ENCODE results near the gene ENO1.

The ENO1 gene

DNA sequence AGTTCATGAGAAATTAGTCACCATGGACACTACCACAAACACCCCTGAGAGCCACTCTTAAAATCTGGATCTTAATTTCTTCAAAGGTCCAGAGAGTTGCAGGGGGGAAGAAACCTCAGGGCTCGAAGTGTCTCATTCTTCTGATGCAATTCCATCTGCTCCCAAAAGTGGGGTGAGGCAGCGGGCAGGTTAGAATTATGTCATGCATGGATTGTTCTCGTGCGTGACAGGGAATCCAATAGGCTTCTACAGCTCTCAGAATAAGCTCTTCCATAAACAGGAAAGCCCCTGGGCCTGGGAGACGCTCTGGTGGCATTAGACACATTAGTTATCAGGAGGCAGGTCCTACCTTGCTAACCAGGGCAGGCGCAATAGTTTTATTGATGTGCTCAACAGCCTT, 8.4 kb downstream of the ENO1 start:
- DNase-seq = no peak

DNA sequence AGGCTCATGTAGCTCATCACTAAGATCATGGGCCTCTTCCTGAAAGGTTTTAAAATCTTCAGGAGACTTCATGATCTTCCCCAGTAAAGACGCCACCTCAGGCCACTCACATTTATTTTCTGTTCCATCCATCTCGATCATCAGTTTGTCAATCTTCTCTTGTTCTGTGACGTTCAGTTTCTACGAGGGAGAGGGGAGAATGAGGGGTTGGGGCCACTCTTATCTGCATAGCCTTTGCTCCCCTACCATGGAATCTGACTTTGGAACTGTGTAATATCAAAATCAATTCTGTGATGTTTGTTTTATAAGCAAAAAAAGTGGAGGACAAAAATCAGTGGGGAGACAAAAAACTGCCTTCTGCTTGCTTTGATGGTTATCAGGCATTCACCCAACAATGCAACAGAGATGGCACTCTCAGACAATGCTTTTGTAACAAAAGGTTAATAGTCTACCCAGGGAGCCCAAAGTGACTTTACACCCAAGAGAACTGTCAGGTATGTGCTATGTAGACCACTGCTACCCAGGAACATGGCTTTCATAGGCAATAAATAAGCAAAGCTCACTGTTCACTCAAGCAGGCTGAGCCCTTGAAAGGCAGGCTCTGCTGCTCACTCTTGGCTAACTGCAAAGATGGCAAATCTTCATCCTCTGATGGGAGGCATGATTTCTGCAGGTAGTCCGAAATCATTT, 10.5 kb downstream of the ENO1 start:
- no peak for DNase-seq

DNA sequence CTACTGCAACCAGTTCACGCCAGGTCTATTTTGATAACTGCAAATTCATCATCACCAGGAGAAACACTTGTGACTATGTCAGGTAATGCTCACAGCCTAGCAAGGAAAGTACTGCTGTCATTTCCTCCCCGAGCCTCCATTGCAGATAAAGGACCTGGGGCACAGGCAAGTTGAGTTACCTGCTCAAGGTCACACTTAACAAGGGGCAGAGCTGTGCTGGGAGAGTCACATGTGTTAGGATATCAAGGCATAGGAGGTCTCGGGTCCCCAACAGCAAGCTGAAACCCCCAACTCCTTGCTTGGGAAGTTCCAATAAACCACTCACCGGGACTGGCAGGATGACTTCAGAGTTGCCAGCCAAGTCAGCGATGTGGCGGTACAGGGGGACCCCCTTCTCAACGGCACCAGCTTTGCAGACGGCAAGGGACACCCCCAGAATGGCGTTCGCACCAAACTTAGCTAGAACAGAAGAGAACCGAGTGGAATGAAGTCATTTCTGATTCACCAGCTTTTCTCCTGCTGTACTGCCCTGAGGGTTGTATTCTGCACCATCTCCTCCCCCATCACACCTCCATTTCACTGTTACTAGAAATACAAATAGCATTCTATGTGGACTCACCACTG, 11.6 kb downstream of the ENO1 start:
- DNase-seq = no peak

DNA sequence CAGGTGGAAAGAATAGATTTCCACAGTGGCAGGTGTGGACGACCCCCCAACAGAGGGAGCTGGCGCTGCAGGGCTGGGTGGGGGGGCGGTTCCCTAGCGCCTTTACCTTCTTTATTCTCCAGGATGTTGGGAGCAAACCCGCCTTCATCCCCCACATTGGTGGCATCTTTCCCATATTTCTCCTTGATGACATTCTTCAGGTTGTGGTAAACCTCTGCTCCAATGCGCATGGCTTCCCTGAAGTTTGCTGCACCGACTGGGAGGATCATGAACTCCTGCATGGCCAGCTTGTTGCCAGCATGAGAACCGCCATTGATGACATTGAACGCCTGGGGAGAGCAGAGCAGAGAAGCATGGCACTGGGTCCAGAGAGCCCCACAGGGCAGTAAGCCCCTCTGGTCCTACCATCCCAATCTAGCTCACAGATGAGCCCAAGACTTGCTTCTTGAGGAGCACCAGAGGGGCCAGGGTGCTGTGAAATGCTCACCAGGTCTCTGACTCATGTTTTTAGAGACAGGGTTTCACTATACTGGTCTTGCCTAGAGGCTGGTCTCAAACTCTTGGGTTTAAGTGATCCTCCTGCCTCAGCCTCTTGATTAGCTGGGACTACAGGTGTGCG, 12.2 kb downstream of the ENO1 start:
- DNase-seq = no peak

DNA sequence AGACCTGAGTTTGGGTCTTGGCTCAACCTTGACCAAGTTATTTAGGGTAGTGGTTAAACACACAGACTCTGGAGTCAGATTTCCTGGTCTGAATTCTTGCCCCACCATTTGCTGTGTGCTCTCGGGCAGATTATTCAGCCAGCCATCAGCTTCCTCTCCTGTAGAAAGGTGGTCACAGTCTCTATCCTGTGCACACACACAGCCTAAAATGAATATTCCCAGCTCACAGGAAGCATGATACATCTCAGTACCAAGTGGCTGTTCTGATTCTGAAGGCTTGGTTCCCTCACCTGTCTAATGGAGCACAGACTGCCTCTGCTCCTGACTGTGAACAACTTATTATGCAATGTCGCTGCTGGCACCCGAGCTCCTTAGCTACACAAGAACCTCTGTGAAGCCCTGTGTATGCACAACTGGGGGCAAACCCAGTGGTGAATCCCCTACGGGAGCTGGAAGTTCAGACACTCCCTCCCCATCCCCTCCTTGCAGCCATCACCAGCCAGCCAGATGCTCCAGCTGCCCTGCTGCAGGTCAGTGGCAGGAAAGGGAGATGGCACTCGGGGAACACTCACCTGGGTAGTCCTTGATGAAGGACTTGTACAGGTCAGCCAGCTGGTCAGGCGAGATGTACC, 13.7 kb downstream of the ENO1 start:
- DNase-seq = no peak

DNA sequence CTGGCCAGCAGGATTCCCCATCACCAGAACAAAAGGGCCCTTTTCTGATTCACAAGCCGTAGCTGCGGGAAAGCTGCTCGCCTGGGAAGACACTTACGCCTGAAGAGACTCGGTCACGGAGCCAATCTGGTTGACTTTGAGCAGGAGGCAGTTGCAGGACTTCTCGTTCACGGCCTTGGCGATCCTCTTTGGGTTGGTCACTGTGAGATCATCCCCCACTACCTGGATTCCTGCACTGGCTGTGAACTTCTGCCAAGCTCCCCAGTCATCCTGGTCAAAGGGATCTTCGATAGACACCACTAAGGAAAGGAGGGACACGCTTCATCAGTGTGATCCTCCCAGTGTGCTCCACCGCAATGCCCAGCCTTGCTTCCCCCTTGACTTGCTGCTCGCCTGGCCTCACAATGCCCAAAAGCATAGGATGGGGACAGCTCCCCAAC, 14.7 kb downstream of the ENO1 start:
- no peak for DNase-seq

DNA sequence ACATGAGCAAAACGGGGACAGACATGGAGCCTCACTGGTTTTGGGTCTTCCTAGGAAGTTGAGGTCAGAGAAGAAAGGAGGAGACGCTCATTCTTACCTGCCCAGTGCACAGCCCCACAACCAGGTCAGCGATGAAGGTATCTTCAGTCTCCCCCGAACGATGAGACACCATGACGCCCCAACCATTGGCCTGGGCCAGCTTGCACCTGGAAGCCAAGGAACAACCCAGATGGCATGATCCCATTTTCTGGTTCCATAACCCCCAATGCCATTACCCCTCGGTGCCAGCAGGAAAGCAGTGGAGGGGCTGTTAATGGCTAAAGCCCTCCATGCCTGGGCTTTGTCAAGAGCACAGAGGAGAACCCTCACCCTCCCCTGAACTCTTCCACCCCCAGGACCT, 15.3 kb downstream of the ENO1 start:
- no peak for DNase-seq

DNA sequence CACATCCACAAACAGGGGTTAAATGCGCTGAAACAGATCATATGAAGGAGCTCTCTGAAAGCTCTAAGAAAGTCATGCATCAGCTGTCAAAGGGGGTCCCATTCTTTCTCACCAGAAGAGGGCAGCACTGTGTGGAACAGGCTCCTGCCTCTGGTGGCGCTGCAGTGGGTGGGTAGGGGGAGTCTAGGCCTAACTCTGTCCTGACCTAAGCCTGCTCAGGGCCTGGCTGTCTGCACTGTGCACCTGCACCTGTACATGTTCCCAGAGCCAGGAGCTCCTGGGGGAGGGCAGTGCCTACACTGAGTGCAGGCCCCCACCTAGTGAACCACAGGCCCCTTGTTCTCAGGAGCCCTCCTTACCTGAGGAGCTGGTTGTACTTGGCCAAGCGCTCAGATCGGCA, 16.0 kb downstream of the ENO1 start:
- DNase-seq = peak; percentile 37

DNA sequence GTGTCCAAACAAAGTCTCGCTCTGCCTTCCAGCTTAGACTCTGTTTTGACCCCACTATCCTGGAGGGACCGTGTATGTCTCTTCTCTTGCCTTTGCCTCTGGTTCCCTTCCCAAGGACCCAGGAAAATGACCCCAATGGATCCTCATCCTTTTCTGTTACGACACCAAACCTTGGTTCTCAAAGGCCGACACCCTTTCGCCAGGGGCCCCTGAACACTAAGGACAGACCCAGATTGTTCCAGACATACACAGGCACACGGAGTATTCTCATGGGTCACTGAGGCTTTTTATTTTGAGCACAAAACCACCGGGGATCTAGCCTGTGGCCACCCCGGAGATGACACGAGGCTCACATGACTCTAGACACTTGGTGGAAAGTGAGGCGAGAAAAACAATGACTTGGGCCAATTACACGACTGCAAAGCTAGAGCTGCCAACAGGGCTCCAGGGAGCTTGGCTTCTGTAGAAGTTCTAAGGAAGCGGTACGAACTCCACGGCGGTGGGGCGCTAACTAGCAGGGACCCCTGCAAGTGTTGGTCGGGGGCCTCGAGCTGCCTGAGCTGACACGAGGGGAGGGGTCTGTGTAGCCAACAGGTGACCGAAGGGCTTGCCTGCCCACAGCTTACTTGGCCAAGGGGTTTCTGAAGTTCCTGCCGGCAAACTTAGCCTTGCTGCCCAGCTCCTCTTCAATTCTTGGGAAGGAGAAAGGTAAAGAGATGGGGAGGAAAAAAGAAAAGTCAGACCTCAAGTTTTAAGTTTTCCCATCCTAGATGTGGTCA, 17.6 kb downstream of the ENO1 start:
- DNase-seq = no peak

DNA sequence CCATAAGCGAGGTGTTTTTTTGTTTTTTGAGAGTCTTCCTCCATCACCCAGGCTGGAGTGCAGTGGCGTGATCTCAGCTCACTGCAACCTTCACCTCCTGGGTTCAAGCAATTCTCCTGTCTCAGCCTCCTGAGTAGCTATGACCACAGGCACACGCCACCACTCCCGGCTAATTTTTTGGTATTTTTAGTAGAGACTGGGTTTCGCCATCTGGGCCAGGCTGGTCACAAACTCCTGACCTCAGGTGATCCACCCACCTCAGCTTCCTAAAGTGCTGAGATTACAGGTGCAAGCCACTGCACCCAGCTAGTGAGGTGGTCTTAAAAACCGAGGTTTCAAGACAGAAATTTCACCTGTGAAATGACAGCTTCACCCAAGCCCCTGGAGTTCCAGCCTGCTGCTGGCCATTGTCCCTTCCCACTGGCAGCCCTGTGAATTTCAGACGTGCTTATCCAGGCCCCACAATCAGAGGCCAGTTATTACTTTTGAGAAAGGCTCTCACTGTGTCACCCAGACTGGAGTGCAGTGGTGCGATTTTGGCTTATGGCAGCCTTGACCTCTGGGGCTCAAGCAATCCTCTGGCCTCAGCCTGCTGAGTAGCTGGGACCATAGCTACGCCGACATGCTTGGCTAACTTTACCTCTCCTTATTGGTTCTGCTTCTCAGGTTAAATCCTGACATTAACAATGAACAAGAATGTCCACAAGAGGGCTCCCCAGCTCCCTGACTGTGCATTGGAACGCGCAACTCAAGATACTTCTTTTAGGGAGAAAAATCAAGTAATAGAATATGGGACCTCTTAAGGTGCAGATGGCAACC, 19.4 kb downstream of the ENO1 start:
- peak; percentile 36 for DNase-seq

DNA sequence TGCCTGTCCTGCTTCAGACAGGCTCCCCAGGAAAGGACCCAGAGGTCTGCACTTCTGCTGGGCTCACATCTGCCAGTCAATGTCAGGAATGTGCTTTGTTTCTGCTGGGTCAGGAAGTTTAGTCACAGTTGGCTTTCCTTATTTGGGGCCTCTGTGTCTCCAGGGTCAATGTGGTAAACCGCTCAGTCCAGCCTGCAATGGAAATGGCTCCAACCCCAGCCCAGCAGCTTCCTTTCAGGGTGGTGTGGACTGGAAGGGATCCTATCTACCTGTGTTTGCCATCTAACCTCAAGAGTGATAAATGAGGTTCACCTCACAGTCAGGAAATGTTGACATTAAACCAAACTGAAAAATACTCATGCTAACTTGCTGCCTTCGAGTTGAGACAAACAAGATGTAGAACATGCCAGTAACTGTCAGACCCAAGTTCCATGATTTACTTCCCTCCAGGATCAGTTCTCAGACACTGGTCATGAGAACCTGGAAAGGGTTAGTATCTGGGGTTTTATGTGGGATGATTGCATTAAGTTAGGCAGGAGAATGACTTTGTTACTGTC, 20.3 kb downstream of the ENO1 start:
- peak; percentile 97 for DNase-seq

DNA sequence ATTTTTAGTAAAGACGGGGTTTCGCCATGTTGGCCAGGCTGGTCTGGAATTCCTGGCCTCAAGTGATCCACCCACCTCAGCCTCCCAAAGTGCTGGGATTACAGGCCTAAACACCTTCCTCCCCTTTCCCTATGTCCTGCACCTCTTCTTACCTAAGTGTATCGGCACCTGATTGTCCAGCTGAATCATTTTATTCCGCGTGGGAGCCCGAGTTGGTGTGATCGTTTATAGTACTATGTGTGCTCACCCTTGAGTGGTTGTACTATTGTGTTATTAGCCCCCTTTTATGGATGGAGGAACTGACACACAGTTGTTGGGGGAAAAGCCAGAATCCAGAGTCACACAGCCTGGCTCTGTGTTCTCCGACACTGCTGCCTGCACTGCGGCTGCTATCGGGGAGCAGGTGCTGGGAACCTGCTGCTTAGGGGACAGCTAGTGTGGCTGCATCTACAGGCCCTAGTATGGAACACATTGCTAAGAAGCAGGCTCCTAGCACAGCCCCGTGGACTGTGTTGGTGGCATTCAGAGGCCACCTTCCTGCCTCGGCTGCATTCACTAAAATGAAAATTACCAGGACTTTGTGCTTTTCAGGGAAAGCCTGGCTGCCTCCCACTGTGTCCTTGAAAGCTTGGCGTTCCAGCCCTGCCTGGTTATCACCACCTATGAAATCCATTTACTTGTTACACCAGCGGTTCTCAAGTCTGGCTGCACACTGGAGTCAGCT, 21.6 kb downstream of the ENO1 start:
- DNase-seq = no peak

DNA sequence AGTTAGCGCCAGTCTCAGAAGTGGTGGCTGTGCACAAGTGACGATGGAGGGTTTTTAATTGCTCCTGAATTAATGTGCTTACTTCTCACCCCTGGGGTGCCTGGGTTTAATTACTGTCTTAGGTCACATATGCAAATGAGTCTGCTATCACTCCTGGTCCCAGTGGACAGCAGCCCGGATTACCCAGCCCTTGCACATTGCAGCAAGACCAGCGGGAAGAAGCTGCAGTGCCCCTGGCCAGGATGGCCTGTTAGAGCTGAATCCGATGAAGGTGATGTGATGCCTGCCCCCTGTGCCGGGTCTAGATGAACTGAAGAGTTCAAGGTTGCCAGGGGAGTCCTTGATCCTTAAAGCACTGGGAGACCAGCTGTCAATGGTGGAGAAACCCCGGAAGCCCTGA, 24.2 kb downstream of the ENO1 start:
- DNase-seq = no peak

DNA sequence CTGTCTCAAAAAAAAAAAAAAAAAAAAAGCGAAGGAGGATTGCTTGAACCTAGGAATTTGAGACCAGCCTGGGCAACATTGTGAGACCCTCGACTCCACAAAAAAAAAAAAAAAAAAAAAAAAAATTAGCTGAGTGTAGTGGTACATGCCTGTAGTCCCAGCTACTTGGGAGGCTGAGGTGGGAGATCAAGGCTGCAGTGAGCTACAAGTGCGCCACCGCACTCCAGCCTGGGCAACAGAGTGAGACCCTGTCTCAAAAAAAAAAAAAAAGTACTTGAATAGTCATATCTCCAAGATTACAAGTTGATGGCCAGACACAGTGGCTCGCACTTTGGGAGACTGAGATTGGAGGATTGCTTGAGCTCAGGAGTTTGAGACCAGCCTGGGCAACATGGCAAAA, 27.4 kb downstream of the ENO1 start:
- no peak for DNase-seq

DNA sequence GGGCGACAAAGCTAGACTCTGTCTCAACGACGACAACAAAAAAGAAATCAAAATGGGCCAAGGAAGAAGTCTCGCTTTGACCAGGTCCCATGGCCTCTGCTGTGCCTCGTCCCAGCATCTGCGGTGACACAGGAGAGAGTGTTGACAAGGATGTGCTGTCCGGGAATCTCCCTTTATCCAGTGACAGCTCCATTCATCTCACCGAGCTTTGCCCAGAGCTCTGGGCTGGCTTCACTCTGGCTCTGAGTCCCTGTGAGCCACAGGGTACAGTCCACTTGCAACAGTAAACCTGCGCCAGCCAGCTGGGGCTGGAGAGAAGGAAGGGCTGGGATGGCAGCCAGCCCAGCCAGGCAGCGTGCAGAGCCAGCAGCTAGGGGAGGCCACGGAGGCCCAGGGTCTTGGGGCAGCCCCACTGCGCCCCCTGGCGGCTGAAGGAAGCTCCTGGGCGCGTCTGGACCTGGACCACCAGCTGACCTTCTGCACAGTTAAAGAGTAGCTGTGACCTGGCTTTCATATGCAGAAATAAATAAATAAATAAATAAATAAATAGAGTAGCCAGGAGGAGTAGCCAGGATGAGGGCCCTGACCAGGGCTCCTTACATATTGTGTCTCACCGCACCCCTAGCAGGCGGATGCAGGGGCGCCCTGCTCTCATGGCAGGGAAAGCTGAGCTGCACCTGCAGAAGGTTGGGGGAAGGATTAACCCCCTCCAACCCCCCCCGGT, 29.7 kb downstream of the ENO1 start:
- peak; percentile 76 for DNase-seq

DNA sequence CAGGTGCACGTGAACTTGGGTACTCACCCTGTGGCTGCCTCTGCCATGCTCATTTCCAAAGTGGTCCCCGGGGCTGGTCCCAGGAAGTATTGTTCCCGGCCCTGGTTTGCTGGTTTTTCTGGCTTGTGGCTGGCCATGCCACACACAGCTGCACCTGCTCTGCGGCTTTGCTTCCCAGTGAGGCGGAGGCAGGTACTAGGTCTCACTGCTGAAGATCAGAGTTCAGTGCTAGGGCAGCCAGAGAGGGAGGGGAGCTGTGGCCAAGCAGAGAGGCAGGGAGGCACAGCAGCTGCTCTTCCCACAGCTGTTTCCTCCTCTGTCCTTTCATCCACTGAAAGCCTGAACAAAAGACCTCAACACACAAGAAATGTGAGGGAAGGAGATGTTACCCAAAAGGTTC, 30.5 kb downstream of the ENO1 start:
- no peak for DNase-seq

DNA sequence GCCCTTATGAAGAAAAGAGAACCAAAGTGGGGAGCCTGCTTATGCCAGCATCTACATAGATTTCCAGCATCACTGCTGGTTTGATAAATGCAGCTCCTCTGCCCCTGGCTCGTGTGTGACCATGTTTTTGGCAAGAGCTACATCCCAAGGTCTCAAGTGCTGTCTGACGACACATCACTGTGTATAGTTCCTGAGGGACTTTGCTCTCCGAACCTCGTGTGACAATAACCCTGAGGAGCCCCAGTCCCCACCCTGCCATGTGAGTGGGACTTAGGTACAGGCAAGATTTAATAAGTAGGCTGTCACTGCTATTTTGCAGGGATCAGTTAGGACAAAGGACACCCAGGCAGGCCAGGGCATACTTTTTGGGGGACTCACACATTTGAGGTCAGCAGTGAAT, 32.2 kb downstream of the ENO1 start:
- no peak for DNase-seq

DNA sequence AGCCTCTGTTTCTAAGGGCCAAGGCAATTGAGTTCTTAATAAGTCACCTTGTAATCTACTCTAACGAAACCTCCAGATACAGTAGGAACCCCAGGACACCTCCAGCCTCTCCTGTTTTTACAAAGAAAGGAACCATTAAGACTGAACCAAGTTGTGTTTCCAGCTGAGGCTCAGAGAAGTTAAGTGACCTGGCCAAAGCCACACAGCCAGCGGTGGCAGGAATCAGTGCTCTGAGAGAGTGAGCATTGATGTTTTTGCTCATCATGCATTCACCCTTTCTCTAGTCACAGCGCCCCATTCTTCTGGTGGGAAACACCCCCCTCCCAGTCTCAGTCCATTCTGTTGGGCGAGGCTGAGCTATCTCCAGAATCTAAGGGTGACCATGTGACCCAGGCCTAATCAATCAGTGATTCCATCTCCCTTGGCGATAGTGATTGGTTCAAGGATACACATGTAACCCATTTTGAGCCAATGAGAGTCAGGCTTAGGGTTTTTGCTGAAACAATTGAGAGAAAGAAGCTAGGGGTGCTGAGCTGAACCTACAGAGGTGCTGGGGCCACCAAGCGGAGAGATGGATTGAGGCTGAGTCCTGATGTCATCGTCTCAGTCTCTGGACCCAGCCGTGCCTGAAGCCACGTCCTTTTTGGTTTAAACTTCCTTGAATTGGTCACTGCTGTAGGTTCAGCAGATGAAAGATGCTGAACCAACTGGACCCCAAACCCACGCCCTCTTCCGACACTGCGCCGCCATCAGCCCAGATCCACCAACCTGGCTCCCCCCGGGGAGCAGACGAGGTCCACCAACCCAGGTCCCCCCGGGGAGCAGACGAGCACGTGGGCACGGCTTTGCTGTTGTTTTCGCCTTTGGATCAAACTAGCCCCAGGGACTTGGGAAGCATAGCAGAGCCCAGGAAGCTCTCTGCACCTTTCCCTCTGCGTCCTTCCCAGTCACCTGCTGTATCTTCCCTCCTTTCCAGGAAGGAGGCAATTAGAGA, 33.1 kb downstream of the ENO1 start:
- no peak for DNase-seq

DNA sequence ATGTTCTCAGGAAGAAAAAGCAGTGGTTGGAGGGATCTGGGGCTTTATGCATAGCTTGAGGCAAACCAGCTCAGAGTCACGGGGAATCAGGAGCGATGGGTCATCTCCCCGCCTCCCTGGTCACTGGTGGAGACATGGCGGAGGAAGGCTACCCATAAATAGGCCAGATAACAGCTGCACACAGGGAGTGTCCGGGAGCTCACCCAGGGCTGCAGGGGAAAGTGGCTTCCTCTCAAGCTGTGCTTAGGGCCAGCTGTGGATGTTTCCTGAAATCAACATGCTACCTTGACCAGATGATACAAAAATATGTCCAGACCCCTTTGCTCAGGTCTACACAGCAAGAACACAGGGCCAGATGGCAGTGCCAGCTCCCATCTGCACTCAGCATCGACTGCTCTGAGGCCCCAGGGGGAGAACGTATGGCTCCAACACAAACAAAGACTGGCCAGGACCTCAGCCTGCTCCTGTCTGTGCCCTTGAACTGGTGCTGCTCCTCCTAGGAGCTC, 33.9 kb downstream of the ENO1 start:
- no peak for DNase-seq
